GM12864 (cell line): ENCODE data around the gene TGOLN2.

ENCODE experiments used
- DNase-seq: peaks from one replicate; pipeline ENCODE4 v3.0.0-alpha.2; 2011; ENCODE audit warnings: low read depth
- H3K4me3 ChIP-seq: 2 replicates; pipeline ENCODE4 v1.5.1; 2011; ENCODE audit warnings: mild to moderate bottlenecking, low read depth, low read length, control low read depth
- TF ChIP-seq, protein P1 (sequence below): IDR thresholded peaks from 2 replicates; pipeline ENCODE4 v1.5.1; 2011; ENCODE audit warnings: low read depth, mild to moderate bottlenecking, moderate library complexity, low read length, control low read depth, inconsistent platforms; ENCODE audit errors: missing control alignments

Gene TGOLN2

DNA sequence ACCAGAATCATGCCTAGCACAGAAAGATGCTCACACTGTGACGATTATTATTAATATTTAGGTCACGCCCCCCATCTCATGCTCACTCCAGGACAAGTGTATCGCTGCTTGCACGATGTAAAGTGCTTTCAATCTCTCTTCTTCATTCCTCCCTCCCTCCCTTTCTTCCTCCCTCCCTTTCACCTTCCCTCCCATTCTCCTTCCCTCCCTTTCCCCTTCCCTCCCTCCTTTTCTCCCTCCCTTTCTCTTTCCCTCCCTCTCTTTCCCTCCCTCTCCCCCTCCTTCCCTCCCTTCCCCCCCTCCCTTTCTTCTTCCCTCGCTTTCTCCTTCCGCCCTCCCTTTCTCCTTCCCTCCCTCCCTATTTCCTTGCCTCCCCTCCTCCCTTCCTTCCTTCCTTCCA is 19.6 kb downstream of the TGOLN2 start:
- DNase-seq = no peak
- no peak overlapping the region for H3K4me3 ChIP-seq
- TF ChIP-seq, protein P1, sequence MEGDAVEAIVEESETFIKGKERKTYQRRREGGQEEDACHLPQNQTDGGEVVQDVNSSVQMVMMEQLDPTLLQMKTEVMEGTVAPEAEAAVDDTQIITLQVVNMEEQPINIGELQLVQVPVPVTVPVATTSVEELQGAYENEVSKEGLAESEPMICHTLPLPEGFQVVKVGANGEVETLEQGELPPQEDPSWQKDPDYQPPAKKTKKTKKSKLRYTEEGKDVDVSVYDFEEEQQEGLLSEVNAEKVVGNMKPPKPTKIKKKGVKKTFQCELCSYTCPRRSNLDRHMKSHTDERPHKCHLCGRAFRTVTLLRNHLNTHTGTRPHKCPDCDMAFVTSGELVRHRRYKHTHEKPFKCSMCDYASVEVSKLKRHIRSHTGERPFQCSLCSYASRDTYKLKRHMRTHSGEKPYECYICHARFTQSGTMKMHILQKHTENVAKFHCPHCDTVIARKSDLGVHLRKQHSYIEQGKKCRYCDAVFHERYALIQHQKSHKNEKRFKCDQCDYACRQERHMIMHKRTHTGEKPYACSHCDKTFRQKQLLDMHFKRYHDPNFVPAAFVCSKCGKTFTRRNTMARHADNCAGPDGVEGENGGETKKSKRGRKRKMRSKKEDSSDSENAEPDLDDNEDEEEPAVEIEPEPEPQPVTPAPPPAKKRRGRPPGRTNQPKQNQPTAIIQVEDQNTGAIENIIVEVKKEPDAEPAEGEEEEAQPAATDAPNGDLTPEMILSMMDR = no peak

DNA sequence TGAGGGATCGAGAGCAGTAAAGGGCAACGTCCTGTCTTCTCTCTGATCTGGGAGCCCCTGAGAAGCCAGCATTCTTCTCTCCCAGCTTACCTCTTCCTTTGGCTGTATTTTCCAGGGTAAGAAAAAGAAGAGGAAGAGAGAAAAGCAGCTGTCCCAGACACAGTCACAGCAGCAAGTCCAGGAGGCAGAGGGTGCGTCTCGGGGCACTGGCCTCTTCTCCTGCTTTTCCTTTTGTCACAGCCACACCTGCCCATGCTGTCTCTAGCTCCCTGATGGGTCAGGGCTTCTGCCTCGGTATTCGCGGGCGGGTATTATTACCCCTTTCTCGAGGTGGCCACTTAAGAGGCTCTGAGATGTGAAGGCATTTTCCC is 20.3 kb downstream of the TGOLN2 start:
- TF ChIP-seq, protein P1 = no peak

DNA sequence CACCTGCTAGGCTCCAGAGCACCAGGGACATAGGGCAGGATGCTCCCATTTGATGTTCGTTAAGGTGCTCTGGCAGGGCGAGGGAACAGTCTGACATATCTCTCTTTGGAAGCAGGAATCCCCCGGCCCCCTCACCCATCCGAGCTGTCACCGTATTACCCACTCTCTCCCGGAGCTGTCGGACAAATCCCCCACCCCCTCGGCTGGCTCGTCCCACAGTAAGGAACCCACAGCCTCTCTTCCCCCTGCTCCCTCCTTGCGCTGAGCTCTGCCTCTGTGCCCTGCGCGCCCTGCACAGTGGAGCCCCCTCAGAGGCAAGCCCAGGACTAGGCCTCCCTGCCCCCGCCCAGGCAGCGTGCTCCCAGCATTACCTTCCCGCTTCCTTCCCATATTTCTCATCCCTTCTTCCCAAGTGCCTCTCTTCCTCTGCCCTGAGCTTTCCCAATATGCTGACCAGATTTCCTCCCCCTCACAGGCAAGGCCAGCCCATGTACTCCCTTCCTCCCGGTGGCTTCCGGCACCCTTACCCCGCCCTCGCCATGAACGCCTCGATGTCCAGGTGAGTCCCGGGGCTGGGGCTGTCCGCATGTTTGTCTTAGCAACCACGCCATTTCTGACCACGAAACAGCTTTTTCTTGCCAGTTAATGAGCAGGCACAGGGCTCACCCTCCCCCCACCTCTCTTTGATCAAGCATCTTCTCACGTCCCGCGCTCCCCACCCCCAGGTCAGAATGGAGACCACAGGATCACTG is 23.8 kb downstream of the TGOLN2 start:
- H3K4me3 ChIP-seq = no peak overlapping the region
- no peak for DNase-seq
- TF ChIP-seq, protein P1 = no peak

More for the DNA sequence above, 20.3 kb downstream of the TGOLN2 start:
- H3K4me3 ChIP-seq = no peak overlapping the region
- no peak for DNase-seq

DNA sequence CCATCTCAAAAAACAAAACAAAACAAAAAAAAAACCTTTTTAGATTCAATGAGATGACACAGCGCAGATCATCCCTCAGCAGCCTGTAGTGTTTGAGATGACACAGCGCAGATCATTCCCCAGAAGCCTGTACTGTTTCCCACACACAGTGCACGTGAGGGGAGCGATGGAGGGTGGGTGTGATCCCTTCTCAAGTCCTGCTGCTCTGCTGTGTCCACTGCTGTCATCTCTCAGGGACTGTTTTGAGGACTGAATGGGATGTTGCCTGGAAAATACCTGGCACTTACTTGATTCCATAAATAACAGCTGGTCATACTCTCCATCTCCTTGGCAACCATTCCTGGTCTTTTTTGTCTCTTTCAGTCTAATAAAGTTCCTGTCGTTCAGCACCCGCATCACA is 25.7 kb downstream of the TGOLN2 start:
- H3K4me3 ChIP-seq = no peak overlapping the region
- TF ChIP-seq, protein P1 = no peak
- no peak for DNase-seq

DNA sequence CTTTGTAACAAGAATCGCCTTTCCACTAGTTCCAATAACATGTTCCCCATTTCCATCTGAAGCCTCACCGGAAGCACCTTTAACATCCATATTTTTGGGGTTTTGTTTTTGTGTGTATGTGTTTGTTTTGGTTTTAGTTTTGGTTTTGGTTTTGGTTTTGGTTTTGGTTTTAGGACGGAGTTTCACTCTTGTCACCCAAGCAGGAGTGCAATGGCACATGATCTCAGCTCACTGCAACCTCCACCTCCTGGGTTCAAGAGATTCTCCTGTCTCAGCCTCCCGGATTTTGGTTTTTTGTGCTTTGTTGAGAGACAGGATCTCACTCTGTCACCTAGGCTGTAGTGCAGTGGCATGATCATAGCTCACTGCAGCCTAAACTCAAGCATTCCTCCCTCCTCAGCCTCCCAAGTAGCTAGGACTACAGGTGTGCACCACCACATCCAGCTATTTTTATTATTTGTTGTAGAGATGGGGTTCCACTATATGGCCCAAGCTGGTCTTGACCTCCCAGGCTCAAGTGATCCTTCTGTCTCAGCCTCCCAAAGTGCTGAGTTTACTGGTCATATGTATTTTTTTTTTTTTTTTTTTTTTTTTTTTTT is 36.3 kb downstream of the TGOLN2 start:
- TF ChIP-seq, protein P1 = no peak
- no peak overlapping the region for H3K4me3 ChIP-seq
- no peak for DNase-seq

DNA sequence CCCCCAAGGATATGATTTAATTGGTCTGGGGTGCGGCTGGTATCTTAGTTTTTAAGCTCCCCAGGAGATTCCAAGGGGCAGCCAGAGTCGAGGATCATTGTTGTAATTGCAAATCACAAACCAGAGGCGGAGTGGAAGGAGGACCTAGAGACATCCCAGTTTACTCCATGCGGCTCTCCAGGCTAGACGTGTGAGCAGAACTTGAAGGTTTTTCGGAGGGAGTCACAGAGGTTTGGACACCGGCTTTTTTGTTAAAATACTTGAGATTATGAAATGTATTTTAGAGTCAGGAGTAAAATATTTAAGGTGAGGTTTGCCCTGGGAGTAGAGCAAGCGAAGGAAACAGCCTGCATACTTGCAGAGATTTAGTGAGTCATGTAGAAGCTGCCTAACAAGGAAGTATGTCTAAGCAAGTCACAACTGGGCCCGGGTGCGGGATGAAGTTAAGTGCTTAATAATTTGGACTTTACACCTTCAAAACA is 39.5 kb downstream of the TGOLN2 start:
- TF ChIP-seq, protein P1 = no peak
- no peak for DNase-seq
- H3K4me3 ChIP-seq = no peak overlapping the region
